Uterus (tissue), 2 donors: Measurements from ENCODE around the gene MYCL.

Source experiments
- CTCF ChIP-seq, 4 experiments: fragments of 200-600 bp in 2 of 4; fragments of 450-650 bp in 2 of 4; sonication (generic) in 2 of 4; IDR thresholded peaks; one replicate each; pipeline ENCODE4 v1.5.1; 2016 to 2019; ENCODE audit warnings: antibody characterized with exemption in 4 of 4, mild to moderate bottlenecking in 2 of 4, moderate library complexity in 1 of 4
- POLR2A ChIP-seq, 2 donors: fragments of 450-650 bp; IDR thresholded peaks; one replicate each; pipeline ENCODE4 v1.6.1; 2016; ENCODE audit warnings: antibody characterized with exemption in 2 of 2, mild to moderate bottlenecking in 1 of 2, moderate library complexity in 1 of 2

- TF ChIP-seq CTCF (IDR thresholded peaks at IDR 0.05) (no peak), POLR2A (IDR thresholded peaks at IDR 0.05) (no peak)
Observed at GRCh38 chr1:39882152-39882551, 19.6 kb downstream of the MYCL start.
